HS-5 (cell line): ENCODE results near the gene ANKRD12.
"Not testable (repeated sequence)": the region's sequence is repeated elsewhere in the genome, so short reads cannot be mapped to it uniquely, and the experiment has no call there.

Source experiments
- DNase-seq: peaks from one replicate; pipeline ENCODE4 v3.0.0-alpha.2; 2012; ENCODE audit warnings: low read depth

ANKRD12 gene

GRCh38 chr18:9233771-9234440, 97.3 kb downstream of the ANKRD12 start:
- no peak for DNase-seq

DNA sequence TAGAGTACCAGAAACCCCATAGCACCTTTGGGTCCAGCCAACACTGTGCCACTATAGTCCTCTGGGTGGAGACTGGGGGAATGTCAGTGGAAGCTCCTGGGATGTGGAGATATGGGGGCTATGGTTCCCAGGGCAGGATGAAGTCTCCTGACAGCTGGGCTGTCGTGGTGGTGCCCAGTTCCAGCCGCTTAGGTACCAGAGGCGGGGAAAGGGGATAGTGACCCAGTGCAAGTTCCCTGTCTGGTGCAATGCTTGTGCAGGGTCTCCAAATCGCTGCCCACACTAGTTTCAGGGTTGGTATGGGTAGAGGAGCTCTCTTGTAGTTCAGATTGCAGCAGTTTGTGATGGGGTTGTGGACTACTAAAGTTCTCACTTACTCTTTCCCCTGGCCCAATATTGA, 97.9 kb downstream of the ANKRD12 start:
- DNase-seq = no peak

DNA sequence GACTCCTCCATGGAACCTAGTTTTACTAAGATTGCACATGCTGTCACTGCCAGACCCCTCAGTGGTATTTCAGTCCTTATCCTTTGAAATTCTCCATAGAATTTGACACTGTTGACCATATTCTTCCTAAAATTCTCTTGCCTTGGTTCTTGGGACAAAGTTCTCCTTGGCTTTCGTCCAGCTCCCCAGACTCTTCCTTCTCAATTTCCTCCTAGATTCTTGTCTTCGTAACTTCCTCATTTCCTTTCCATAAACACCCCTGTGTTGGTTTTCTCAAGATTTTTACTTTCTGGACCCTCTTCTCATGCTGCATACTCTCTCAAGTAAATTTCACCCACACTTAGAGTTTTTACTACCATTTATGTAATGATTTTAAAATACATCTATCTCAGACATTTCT, 101.4 kb downstream of the ANKRD12 start:
- no peak for DNase-seq

- DNase-seq = no peak
Measured at GRCh38 chr18:9239720-9240119, 103.1 kb downstream of the ANKRD12 start.

DNA sequence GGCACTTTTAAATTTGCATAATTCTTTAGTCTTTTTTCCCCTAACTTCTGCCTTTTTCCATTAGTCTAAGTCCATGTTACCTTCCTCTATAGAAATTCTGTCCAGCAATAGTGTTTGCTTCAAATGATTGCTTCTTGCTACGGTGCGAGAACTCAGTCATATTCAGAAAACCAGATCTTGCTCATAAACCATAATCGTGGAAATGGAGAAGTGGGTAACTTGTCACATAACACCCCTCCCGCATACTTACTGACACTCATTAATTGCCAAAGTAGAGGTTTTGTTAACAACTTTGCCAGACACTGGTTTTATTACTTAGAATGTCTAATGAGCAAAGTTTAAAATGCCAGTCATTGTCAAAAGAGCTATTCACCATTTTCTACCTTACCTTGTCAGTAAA, 103.7 kb downstream of the ANKRD12 start:
- no peak for DNase-seq

DNA sequence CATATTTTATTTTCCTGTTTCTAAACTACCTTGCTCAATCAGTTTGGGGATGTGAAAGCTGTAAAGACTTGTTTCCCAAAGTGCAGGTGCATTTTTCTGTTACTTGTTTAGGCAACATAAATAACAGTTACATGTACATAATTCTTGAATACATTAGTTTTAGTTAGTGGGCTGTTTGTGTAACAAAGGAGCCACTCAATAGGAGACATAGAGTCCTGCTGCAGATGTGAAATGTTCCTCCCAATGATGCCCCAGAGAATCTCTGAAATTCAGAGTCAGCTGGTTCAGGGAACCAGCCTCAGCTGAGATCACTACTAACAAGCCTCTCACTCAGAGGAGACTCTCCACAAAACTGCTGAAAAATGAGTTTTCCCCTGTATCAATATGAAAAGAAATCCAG, 106.4 kb downstream of the ANKRD12 start:
- DNase-seq = no peak

- no peak for DNase-seq
Measured at GRCh38 chr18:9244376-9244775, 107.8 kb downstream of the ANKRD12 start.

DNA sequence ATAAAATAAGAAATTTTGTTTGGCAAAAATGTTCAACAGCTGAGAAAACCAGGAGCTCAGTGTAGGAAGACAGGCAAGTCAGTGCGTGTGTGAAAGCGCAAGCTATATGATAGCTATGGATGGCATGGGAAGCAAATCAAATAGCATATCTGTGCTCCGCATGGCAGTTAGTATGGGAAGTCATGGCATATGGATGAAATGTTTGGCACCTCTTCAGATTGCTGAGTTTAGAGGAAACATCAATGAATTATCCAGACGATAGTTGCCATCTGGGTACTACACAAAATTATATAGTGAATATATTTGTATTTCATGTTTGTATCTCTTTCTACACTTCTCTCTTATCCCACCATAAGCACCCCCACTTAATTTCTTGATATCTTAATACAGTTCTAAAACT, 112.1 kb downstream of the ANKRD12 start:
- no peak for DNase-seq

DNA sequence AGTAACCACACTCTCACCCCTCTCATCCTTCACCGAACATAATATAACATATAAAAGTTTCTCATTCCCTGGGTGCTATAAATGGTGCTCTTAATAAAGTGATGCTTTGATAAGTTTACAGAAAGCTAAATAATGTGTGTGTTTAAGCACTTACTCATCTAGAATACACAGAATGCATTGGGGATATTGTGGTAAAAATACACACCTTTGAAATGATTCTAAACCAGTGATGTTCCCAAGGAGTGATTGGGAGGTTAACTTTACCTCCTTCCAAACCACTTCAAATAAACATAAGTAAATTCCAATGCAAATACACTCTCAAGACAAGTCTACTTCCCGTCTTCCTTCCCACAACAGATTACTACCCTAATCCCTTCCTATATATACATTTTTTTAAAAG, 112.7 kb downstream of the ANKRD12 start:
- DNase-seq = no peak

DNA sequence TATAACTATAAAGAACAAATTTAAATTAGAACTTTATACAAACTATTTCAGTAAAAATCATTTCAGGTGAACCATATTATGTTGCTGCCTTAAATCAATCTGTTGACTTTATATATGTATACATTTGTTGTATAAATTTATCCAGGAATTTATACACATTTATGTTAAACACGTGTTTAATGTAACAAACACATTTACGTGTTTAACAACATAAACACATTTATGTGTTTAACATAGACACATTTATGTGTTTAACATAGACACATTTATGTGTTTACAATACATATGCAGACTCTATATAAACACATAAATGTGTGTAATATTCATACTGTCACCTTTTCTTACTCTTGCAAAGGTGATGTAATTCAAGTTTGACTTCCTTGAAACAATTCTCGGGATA, 122.6 kb downstream of the ANKRD12 start:
- no peak for DNase-seq

DNA sequence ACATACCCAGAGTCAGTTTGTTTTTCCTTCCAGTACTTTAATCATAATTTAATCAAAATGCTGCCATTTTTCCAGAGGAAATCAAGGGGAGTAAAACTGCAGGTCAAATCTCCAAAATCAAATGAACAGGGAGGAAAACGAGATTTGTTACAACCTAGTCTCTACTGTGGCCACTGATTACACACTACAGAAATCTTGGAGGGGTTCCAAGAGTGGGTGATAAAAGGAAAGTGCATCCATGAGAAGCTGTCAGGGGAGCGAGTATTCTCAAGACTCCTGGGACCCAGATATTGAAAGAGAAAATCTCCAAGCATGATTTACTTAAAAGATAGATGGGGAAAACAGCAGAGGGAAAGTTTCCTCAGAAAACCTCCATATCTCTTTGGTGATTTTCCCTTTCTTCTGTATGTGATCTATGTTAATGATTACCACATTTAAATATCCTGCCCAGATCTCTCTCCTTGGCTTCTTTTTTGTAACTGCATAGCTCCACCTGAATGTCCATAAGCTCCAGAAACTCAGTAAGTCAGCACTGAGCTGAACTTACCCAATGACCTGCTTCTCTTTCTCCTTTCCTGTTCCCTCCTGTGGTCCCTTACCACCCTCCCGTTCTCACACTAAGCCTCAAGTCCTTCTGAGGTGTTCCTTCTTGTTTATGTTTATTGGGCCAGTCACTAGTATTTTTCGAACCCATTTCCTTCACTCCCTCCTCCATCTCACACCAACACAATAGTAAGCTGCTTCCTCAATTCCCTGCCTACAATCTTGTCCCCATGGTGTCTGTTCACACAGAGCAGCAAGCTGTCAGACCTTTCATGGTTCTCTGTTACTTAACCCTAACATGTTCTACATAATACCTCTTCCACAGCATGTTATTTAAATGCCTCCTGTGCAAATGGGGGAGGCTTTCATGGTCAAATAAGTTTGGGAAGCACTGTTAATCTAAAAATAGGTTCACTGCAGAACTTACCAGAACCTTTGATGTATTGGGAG, 124.1 kb downstream of the ANKRD12 start:
- DNase-seq = no peak

DNA sequence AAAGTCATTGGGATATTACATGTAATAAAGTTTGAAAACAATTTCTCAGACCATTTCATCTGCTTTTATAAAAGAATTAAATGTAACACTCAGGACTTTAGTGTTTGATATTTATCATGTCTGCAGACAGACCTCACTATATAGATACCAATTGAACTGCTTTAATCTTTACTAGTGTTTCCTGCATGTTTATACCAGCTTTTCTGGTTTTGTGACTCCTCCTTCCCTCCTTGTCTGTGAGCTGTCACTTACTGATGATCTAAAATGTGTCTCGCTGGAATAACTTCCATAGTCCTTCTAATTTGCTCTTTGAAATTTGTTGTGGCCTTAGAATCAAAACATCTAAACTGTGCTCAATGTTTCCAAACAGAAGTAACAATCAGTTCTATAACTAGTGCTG, 126.7 kb downstream of the ANKRD12 start:
- DNase-seq = no peak

GRCh38 chr18:9264797-9265196, 128.2 kb downstream of the ANKRD12 start:
- DNase-seq = not testable (repeated sequence)

- DNase-seq = no peak
Measured at GRCh38 chr18:9273221-9273620, 136.6 kb downstream of the ANKRD12 start.

- no peak for DNase-seq
Measured at GRCh38 chr18:9275890-9276289, 139.3 kb downstream of the ANKRD12 start.

DNA sequence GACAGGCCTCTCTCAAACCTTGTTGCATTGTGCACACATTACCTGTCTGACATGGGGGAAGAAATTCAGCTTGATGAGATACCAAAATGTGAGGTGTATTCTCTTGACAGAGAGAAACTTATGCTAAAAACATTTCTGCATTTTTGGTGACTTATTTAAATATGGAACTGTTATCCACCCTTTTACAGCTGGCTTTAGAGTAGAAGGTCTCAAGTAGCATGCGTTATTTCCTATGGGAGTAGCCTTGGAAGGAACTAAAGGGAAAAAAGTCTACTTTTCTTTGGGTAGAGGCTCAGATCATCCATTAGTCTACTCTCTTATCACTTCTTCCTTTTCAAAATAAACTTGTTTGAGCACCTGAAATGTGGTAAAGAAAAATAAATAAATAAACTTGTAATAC, 141.4 kb downstream of the ANKRD12 start:
- no peak for DNase-seq

DNA sequence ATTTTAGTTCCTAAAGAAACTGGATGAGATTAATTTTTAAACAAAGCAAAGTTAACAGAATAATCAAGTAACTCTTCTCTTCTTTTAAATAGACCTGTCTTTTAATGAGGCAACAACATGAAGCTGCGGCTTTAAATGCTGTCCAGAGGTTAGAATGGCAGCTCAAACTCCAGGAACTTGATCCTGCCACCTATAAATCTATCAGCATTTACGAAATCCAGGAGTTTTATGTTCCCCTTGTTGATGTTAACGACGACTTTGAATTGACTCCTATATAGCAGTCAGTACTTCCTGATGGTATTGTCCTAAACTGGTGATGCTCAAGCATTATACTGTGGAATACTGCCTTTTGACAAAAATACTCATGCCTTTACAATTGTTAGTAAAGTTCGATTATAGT, 144.3 kb downstream of the ANKRD12 start:
- DNase-seq = no peak

DNA sequence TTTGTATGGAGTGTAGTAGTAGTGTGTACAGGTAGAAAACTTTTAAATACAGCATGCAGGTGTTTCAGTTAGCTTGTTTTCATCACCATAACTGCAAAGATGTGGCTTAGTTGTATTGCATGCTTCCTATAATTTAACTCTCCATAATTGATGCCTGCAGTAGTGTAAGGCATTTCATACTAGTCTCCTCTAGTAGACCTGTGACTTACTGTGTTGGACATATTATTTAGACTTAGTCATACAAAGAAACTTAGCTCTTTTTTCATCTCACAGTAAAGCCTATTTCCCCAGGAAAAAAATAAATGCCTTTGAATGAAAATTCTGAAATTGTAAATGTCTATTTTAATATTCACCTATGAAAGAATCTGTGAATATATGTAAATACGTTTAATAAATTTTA, 145.2 kb downstream of the ANKRD12 start:
- no peak for DNase-seq

GRCh38 chr18:9283791-9284190, 147.2 kb downstream of the ANKRD12 start:
- no peak for DNase-seq

GRCh38 chr18:9285604-9286003, 149.0 kb downstream of the ANKRD12 start:
- DNase-seq = no peak

DNA sequence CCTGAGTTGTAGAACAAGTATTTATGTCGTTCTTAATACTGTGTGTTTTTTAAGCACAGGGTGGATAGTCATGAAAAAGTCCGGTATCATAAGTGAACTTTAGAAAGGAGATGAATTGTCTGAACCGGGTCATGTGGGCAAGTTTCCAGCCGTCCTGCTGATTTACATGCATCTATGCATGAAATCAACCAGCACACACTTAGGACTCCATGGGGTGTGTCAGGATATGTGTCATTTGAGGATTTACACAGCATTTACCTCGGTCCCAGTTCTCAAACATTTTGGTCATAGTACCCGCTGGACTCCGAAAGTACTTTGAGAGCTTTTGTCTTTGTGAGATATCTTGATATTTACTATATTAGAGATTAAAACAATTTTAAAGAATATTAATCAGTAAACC, 150.5 kb downstream of the ANKRD12 start:
- DNase-seq = no peak

DNA sequence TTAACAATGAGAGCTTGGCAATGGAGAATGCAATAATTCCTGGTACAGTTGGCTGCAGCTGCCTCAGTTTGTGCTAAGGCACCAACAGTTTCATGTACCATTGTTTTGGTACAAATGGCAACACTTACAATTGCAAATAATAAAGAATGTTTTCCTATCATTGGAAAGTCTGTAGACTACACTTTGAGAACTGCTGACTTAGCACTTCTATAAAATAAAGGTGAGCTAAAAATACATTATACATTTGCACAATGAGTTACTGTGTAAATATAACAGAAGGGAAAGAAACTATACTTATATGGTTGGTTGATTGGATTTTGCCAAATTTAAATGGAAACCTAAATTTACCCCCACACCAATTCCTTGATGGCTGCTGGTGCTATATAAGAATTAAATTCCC, 153.1 kb downstream of the ANKRD12 start:
- no peak for DNase-seq

DNA sequence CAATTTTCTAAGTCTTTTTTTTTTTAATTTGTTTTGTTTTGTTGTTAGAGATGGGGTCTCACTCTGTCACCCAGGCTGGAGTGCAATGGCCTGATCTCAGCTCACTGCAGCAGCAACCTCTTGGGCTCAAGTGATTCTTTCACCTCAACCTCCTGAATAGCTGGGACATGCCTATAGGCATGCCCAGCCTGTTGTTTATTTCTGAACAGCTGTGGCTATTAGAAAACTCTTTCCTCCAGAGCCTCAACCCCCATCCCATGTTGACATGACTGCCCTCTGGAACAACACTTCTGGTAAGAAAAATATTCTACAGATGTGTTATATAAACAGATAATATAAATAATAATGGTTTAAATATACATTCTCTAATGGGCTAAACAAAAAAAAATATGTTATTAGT, 153.6 kb downstream of the ANKRD12 start:
- no peak for DNase-seq
